ENCODE results near the gene PFKFB2. TPM values are rescaled to one million over a fixed set of nuclear protein-coding genes. Genes with fewer than 3 reads are reported as not detected.
"Not testable (repeated sequence)": the region's sequence is repeated elsewhere in the genome, so short reads cannot be mapped to it uniquely, and the experiment has no call there.

PFKFB2 gene
- total RNA-seq, 4 donors from 2014 or later: 9.4 to 28.7 (median 12.3) TPM

GRCh38 chr1:207036865-207037264, 16.2 kb upstream of the PFKFB2 start:
- H3K36me3 ChIP-seq: no peaks in the 10 kb centered on the region
- TF ChIP-seq POLR2A (IDR thresholded peaks at IDR 0.05) (no peak), CTCF (IDR thresholded peaks at IDR 0.05) (no peak)
- H3K27ac ChIP-seq: no peak overlapping the region
- WGBS, 2 donors: 95 to 97% methylated on average over 1 of the region's 1 CpG
- peaks cover 0 to 14% (median 0%) of the 10 kb centered on the region in 3 donors for H3K4me1 ChIP-seq
- peaks cover 0 to 12% (median 0%) of the 10 kb centered on the region in 4 donors for H3K27me3 ChIP-seq
- H3K4me3 ChIP-seq: no peak overlapping the region
- no peaks in the 10 kb centered on the region for H3K9me3 ChIP-seq
- intact Hi-C loops (cut with DNase I): no loop called here
- no peak for DNase-seq

- TF ChIP-seq POLR2A (IDR thresholded peaks at IDR 0.05) (no peak), CTCF (IDR thresholded peaks at IDR 0.05) (no peak)
- intact Hi-C loops (cut with DNase I): no loop called here
- H3K36me3 ChIP-seq: no peaks in the 10 kb centered on the region
- peaks cover 0 to 7% (median 0%) of the 10 kb centered on the region in 3 donors for H3K4me1 ChIP-seq
- no peaks in the 10 kb centered on the region for H3K9me3 ChIP-seq
- 88 to 89% methylated on average over 4 of the region's 4 CpGs for WGBS, 2 donors
- no peak for DNase-seq
- H3K4me3 ChIP-seq: no peak overlapping the region
- no peaks in the 10 kb centered on the region for H3K27me3 ChIP-seq
- no peak overlapping the region for H3K27ac ChIP-seq
Measured at GRCh38 chr1:207039380-207040180, 13.5 kb upstream of the PFKFB2 start.

GRCh38 chr1:207040181-207040533, 12.9 kb upstream of the PFKFB2 start:
- no peaks in the 10 kb centered on the region for H3K36me3 ChIP-seq
- H3K9me3 ChIP-seq: no peaks in the 10 kb centered on the region
- WGBS, 2 donors: 63 to 67% methylated on average over 3 of the region's 3 CpGs
- DNase-seq: no peak
- intact Hi-C loops (cut with DNase I): no loop called here
- peaks cover 0 to 12% (median 0%) of the 10 kb centered on the region in 3 donors for H3K4me1 ChIP-seq
- TF ChIP-seq CTCF (IDR thresholded peaks at IDR 0.05) (no peak), POLR2A (IDR thresholded peaks at IDR 0.05) (no peak)
- no peaks in the 10 kb centered on the region for H3K27me3 ChIP-seq
- H3K27ac ChIP-seq: no peak overlapping the region
- H3K4me3 ChIP-seq: no peak overlapping the region

- H3K9me3 ChIP-seq; DNase-seq; intact Hi-C loops (cut with DNase I); H3K27ac ChIP-seq; H3K4me3 ChIP-seq; H3K36me3 ChIP-seq; H3K27me3 ChIP-seq: not testable (repeated sequence)
- WGBS, 2 donors: 92 to 93% methylated on average over 2 of the region's 2 CpGs
- peaks cover 0 to 25% (median 3%) of the 10 kb centered on the region in 3 donors for H3K4me1 ChIP-seq
Measured at GRCh38 chr1:207041397-207041796, 11.7 kb upstream of the PFKFB2 start.

GRCh38 chr1:207045453-207045852, 7.6 kb upstream of the PFKFB2 start:
- no peaks in the 10 kb centered on the region for H3K9me3 ChIP-seq
- H3K4me3 ChIP-seq: no peak overlapping the region
- DNase-seq: no peak
- H3K27me3 ChIP-seq: no peaks in the 10 kb centered on the region
- H3K27ac ChIP-seq: no peak overlapping the region
- 49 to 66% methylated on average over 2 of the region's 2 CpGs for WGBS, 2 donors
- H3K4me1 ChIP-seq: peaks cover 0 to 60% (median 23%) of the 10 kb centered on the region in 3 donors
- TF ChIP-seq POLR2A (IDR thresholded peaks at IDR 0.05) (no peak), CTCF (IDR thresholded peaks at IDR 0.05) (no peak)
- intact Hi-C loops (cut with DNase I): no loop called here
- H3K36me3 ChIP-seq: peaks cover 0 to 31% (median 6%) of the 10 kb centered on the region in 3 donors
